ENCODE data around the gene KPNB1. TPM values are rescaled to one million over a fixed set of nuclear protein-coding genes. Genes with fewer than 3 reads are reported as not detected.

KPNB1 gene
- total and polyA plus RNA-seq, 10 of the 15 experiments (the other 5 are each of a cell fraction or from before 2014, with no cell fraction given) = 67.8 to 525 (median 246) TPM

DNA sequence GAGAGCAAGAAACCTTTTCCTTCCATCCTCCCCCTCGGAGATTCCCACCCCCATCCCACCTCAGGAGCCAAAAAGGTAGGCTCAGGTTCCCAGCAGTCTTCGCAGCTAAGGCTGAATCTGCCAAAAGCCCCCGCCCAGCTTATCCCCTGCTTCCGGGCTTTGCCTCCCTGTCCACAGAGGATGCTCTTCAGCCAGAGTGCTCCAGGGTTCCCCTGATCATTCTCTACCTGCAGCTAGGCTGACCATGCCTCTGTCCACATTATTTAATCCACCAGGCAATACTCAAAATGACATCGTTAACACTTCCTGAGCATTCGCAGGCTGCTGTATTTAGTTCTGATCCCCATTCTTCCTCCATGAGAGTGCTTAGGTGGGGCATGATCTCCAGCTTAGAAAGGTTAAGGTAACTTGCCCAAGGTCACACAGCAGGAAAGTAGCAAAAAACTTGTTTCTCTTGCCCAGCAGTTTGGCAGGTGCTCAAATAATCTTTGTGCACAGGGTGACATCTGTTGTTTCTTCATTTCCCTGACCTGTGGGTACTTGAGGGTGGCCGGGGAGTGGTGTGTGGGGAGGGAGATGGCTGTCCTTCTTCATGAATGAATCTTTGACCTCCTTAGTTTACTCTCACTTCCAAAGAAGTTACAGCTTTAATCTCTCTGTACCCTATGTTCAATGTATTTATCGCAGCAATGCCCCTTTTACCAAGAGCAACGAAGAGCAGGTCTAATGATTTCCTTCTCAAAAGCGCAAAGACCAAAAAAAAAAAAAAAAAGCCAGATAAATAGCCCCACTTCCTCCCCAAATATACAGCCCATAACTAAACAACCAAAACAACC is 43.4 kb downstream of the KPNB1 start:
- FAIRE-seq (no peak), ATAC-seq (no peak), DNase-seq (ENCODE audit: low read depth, low spot score) (no peak)
- peak overlapping the region; percentile 66 for H2AFZ ChIP-seq (ENCODE audit: control insufficient read depth, low read depth, low read length)
- no peaks in the 10 kb centered on the region for H3K36me3 ChIP-seq (ENCODE audit: control insufficient read depth in 2 of 2, insufficient read depth in 2 of 2, low read length in 1 of 2)
- ChIA-PET SMC1A (ENCODE audit: uncharacterized antibody, unreplicated experiment) (interaction anchor here (0.7 to 1.9 kb wide), 10 partner anchors 11 to 138 kb away, joined by 3 to 13 read pairs (median 3); partner anchors contain the start of genes KPNB1 and MRPL10), RAD21 (ENCODE audit: unreplicated experiment) (interaction anchor here (0.7 to 2.7 kb wide), 8 partner anchors 9 to 50 kb away, joined by 3 to 13 read pairs (median 4); partner anchors contain the start of gene TBX21), CTCF (interaction anchor here (0.7 to 2.1 kb wide), 10 partner anchors 23 to 379 kb away, joined by 3 to 20 read pairs (median 4); partner anchors contain the start of gene KPNB1), POLR2A (interaction anchor here (0.6 to 1.3 kb wide), 4 partner anchors 11 to 93 kb away, joined by 3 to 4 read pairs (median 3); no protein-coding TSS in a partner anchor)
- H3K27me3 ChIP-seq (replicated peaks in 1 of 2; ENCODE audit: control insufficient read depth in 2 of 2, insufficient read depth in 2 of 2, low read length in 1 of 2) = no peaks in the 10 kb centered on the region; a peak in 1 of 4 replicates
- H3K4me3 ChIP-seq = peak overlapping the region; percentile 64
- intact Hi-C loops (cut with micrococcal nuclease; ENCODE audit: unreplicated experiment) = no loop called here
- 14% methylated on average over 9 of the region's 10 CpGs for WGBS (ENCODE audit: insufficient coverage, insufficient replicate concordance, low lambda C conversion rate, missing lambda C conversion rate)
- peak overlapping the region; percentile 85 for H3K4me2 ChIP-seq (ENCODE audit: control insufficient read depth, insufficient read depth)
- H3K79me2 ChIP-seq (ENCODE audit: control insufficient read depth, insufficient read depth, low read length) = no peaks in the 10 kb centered on the region
- peak overlapping the region; percentile 16; the same call in 1 of the 2 replicates for H3K9ac ChIP-seq (ENCODE audit: control insufficient read depth, insufficient read depth, low read length)
- in situ Hi-C loops (cut with MboI) = loop anchor here (10.0 kb wide), 1 partner anchor 112 kb away; no protein-coding TSS in a partner anchor
- H4K20me1 ChIP-seq (ENCODE audit: control insufficient read depth, insufficient read depth) = no peaks in the 10 kb centered on the region; the same call in 1 of the 2 replicates
- no peak overlapping the region for H3K27ac ChIP-seq (ENCODE audit: control insufficient read depth, insufficient read depth)
- BruUV-seq (replicated peaks) = no TSS peak
- no peaks in the 10 kb centered on the region for H3K9me3 ChIP-seq (replicated peaks; ENCODE audit: control insufficient read depth, insufficient read depth, low read length)
- peaks cover 16% of the 10 kb centered on the region for H3K4me1 ChIP-seq (ENCODE audit: control insufficient read depth, insufficient read depth, low read length)
- no peak for TF ChIP-seq ZNF274 (IDR thresholded peaks at IDR 0.05; ENCODE audit: insufficient read depth, insufficient read length)
- TF ChIP-seq SKIL (IDR thresholded peaks at IDR 0.05; ENCODE audit: low read depth, poor library complexity, severe bottlenecking) = no peak
- no peak for TF ChIP-seq EGR1 (IDR thresholded peaks at IDR 0.05; ENCODE audit: borderline replicate concordance in 1 of 2, low read depth in 2 of 2, low read length in 2 of 2)
- no peak for TF ChIP-seq ZNF207 (IDR thresholded peaks at IDR 0.05; ENCODE audit: borderline replicate concordance)
- TF ChIP-seq, protein P1, sequence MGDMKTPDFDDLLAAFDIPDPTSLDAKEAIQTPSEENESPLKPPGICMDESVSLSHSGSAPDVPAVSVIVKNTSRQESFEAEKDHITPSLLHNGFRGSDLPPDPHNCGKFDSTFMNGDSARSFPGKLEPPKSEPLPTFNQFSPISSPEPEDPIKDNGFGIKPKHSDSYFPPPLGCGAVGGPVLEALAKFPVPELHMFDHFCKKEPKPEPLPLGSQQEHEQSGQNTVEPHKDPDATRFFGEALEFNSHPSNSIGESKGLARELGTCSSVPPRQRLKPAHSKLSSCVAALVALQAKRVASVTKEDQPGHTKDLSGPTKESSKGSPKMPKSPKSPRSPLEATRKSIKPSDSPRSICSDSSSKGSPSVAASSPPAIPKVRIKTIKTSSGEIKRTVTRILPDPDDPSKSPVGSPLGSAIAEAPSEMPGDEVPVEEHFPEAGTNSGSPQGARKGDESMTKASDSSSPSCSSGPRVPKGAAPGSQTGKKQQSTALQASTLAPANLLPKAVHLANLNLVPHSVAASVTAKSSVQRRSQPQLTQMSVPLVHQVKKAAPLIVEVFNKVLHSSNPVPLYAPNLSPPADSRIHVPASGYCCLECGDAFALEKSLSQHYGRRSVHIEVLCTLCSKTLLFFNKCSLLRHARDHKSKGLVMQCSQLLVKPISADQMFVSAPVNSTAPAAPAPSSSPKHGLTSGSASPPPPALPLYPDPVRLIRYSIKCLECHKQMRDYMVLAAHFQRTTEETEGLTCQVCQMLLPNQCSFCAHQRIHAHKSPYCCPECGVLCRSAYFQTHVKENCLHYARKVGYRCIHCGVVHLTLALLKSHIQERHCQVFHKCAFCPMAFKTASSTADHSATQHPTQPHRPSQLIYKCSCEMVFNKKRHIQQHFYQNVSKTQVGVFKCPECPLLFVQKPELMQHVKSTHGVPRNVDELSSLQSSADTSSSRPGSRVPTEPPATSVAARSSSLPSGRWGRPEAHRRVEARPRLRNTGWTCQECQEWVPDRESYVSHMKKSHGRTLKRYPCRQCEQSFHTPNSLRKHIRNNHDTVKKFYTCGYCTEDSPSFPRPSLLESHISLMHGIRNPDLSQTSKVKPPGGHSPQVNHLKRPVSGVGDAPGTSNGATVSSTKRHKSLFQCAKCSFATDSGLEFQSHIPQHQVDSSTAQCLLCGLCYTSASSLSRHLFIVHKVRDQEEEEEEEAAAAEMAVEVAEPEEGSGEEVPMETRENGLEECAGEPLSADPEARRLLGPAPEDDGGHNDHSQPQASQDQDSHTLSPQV (IDR thresholded peaks at IDR 0.05) = no peak
- TF ChIP-seq MLLT1 (IDR thresholded peaks at IDR 0.05) = no peak
- TF ChIP-seq CEBPB (IDR thresholded peaks at IDR 0.05; ENCODE audit: borderline replicate concordance in 1 of 2, low read depth in 2 of 2, low read length in 2 of 2) = no peak
- 0 out of 2 replicates have a peak, but pooled peaks have one; percentile 17 for TF ChIP-seq SPI1 (IDR thresholded peaks at IDR 0.05; ENCODE audit: borderline replicate concordance, insufficient read depth, low read depth, low read length)
- TF ChIP-seq ATF7 (IDR thresholded peaks at IDR 0.05; ENCODE audit: low read depth) = no peak
- TF ChIP-seq NBN (IDR thresholded peaks at IDR 0.05) = 0 out of 2 replicates have a peak, but pooled peaks have one; percentile 14
- TF ChIP-seq, protein P2, sequence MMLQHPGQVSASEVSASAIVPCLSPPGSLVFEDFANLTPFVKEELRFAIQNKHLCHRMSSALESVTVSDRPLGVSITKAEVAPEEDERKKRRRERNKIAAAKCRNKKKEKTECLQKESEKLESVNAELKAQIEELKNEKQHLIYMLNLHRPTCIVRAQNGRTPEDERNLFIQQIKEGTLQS (IDR thresholded peaks at IDR 0.05; ENCODE audit: borderline replicate concordance, extremely low read depth, low read depth, low read length) = no peak
- peak; percentile 65; the same call in 1 of the 2 replicates for TF ChIP-seq ZNF384 (IDR thresholded peaks at IDR 0.05; ENCODE audit: borderline replicate concordance, low read depth, low read length)

All from GM12878 (cell line).